ENCODE measurements around the gene PARN. TPM values are rescaled to one million over a fixed set of nuclear protein-coding genes. Genes with fewer than 3 reads are reported as not detected.
A peak's percentile ranks its signal among the peaks of the same experiment; 100 is the strongest.

Gene PARN
- polyA plus RNA-seq, 3 donors, result 18.4 to 24.4 (median 19.1) TPM

- H3K9me3 ChIP-seq (replicated peaks in 1 of 2; ENCODE audit: control insufficient read depth in 1 of 2, insufficient read depth in 1 of 2, low read length in 2 of 2), result no peaks in the 10 kb centered on the region
- H3K4me2 ChIP-seq (replicated peaks; ENCODE audit: extremely low read depth, low read length, poor library complexity, severe bottlenecking), result peak overlapping the region; percentile 14
- no peak overlapping the region for H3K9ac ChIP-seq (ENCODE audit: insufficient read depth, low read length, poor library complexity, severe bottlenecking)
- TF ChIP-seq CTCF (IDR thresholded peaks at IDR 0.05), result no peak
- DNase-seq, result peak; percentile 5 to 30 (median 21)
- H2AFZ ChIP-seq (ENCODE audit: insufficient read depth, low read depth, low read length, poor library complexity, severe bottlenecking), result no peak overlapping the region
- H3K4me3 ChIP-seq (replicated peaks in 1 of 3; ENCODE audit: low read depth in 2 of 3, low read length in 3 of 3), result no peak overlapping the region
- no peaks in the 10 kb centered on the region for H3K27me3 ChIP-seq (ENCODE audit: control insufficient read depth in 2 of 2, insufficient read depth in 2 of 2, low read length in 2 of 2)
- Mint-ChIP-seq H3K36me3 (peaks cover 25 to 34% of the 10 kb centered on the region in 2 donors), H3K4me1 (peaks cover 4% of the 10 kb centered on the region), H3K27me3 (ENCODE audit: low read depth in 3 of 3) (peaks cover 0 to 3% (median 0%) of the 10 kb centered on the region in 3 donors), H3K4me3 (peak overlapping the region; percentile 28 to 29), H3K27ac (peak overlapping the region in 6 of 7 donors; percentile 16 to 70 (median 52)), H3K9me3 (peaks cover 0 to 2% (median 0%) of the 10 kb centered on the region in 7 donors)
- intact Hi-C loops (cut with micrococcal nuclease), result no loop called here
- H3K36me3 ChIP-seq (replicated peaks in 1 of 2; ENCODE audit: control insufficient read depth in 1 of 2, insufficient read depth in 2 of 2, low read length in 2 of 2), result peaks cover 6 to 38% of the 10 kb centered on the region in 2 donors
- peaks cover 0 to 6% of the 10 kb centered on the region in 2 donors for H3K4me1 ChIP-seq (ENCODE audit: control insufficient read depth in 1 of 2, insufficient read depth in 2 of 2, low read length in 2 of 2)
- 51% methylated on average over 7 of the region's 8 CpGs for WGBS (ENCODE audit: insufficient coverage)
- H4K20me1 ChIP-seq (ENCODE audit: insufficient read depth, low read length), result no peaks in the 10 kb centered on the region
- no peaks in the 10 kb centered on the region for H3K79me2 ChIP-seq (ENCODE audit: insufficient read depth, low read length)
- H3K27ac ChIP-seq (ENCODE audit: low read depth in 1 of 2, low read length in 2 of 2), result peak overlapping the region in 1 of 2 donors; percentile 50
Observed at GRCh38 chr16:14559809-14560241, 70.2 kb downstream of the PARN start.

DNA sequence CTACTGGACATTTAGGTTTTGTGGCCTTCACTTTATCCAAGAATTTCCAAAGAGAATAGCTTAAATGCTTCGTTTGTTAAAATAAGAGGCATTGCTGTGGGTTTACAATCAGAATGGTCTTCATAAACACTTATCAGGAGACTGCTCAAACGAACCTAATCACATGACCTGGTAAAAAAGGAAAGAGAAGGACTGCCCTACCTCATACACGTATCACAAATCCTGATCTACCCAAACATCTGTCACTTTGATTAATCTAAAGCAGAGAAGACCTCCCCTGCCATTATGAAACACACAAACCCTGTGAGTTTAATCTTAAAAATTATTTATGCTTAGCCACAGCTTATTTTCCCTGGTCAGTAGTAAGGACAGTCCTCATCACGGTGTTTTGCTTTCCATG, 76.6 kb downstream of the PARN start:
- Mint-ChIP-seq H3K9me3 (peaks cover 0 to 2% (median 0%) of the 10 kb centered on the region in 7 donors), H3K4me3 (no peak overlapping the region), H3K27ac (peak overlapping the region in 1 of 7 donors; percentile 40), H3K4me1 (no peaks in the 10 kb centered on the region), H3K27me3 (ENCODE audit: low read depth in 3 of 3) (no peaks in the 10 kb centered on the region), H3K36me3 (peaks cover 51 to 64% of the 10 kb centered on the region in 2 donors)
- intact Hi-C loops (cut with micrococcal nuclease), result no loop called here
- DNase-seq, result no peak
- Histone ChIP-seq H2AFZ (ENCODE audit: insufficient read depth, low read depth, low read length, poor library complexity, severe bottlenecking) (no peak overlapping the region), H3K4me2 (replicated peaks; ENCODE audit: extremely low read depth, low read length, poor library complexity, severe bottlenecking) (no peak overlapping the region), H4K20me1 (ENCODE audit: insufficient read depth, low read length) (no peaks in the 10 kb centered on the region), H3K4me3 (replicated peaks in 1 of 3; ENCODE audit: low read depth in 2 of 3, low read length in 3 of 3) (no peak overlapping the region), H3K27me3 (ENCODE audit: control insufficient read depth in 2 of 2, insufficient read depth in 2 of 2, low read length in 2 of 2) (no peaks in the 10 kb centered on the region), H3K9me3 (replicated peaks in 1 of 2; ENCODE audit: control insufficient read depth in 1 of 2, insufficient read depth in 1 of 2, low read length in 2 of 2) (no peaks in the 10 kb centered on the region), H3K4me1 (ENCODE audit: control insufficient read depth in 1 of 2, insufficient read depth in 2 of 2, low read length in 2 of 2) (no peaks in the 10 kb centered on the region), H3K36me3 (replicated peaks in 1 of 2; ENCODE audit: control insufficient read depth in 1 of 2, insufficient read depth in 2 of 2, low read length in 2 of 2) (peaks cover 37 to 72% of the 10 kb centered on the region in 2 donors), H3K27ac (ENCODE audit: low read depth in 1 of 2, low read length in 2 of 2) (no peak overlapping the region), H3K79me2 (ENCODE audit: insufficient read depth, low read length) (no peaks in the 10 kb centered on the region), H3K9ac (ENCODE audit: insufficient read depth, low read length, poor library complexity, severe bottlenecking) (no peak overlapping the region)
- TF ChIP-seq CTCF (IDR thresholded peaks at IDR 0.05), result no peak
- WGBS (ENCODE audit: insufficient coverage), result no CpG with 5 or more reads among the region's 4 CpGs

All from CD14-positive monocyte (primary cell).